Activated CD8-positive, alpha-beta memory T cell treated with anti-CD3 and anti-CD28 coated beads, Interleukin-2, amount 10 ng/mL, durations not matched to agents 7 days and 5 days (primary cell): ENCODE measurements around the gene RTN4RL2. TPM values are rescaled to one million over a fixed set of nuclear protein-coding genes. Genes with fewer than 3 reads are reported as not detected.

Experiments
- ATAC-seq: fragments of 150-1000 bp; cut with Tn5 transposase; one replicate; pipeline ENCODE4 v1.10.0; 2021; ENCODE audit warnings: moderate library complexity
- CTCF ChIA-PET: fragments of 350-600 bp; sonication (Branson Sonifier 250); formaldehyde crosslinking; loops from one replicate; lab custom pipeline; 2021; ENCODE audit warnings: antibody characterized with exemption; lab: Charles Lee
- DNase-seq: peaks from one replicate; pipeline ENCODE4 v3.0.0-alpha.2; 2020
- H3K27ac Mint-ChIP-seq: one replicate; pipeline ENCODE4 v1.8.0; 2021; ENCODE audit warnings: mild to moderate bottlenecking, mixed read lengths
- H3K27me3 Mint-ChIP-seq: one replicate; pipeline ENCODE4 v1.8.0; 2021; ENCODE audit warnings: mixed read lengths
- H3K36me3 Mint-ChIP-seq: one replicate; pipeline ENCODE4 v1.8.0; 2021; ENCODE audit warnings: mild to moderate bottlenecking, mixed read lengths
- H3K4me1 Mint-ChIP-seq: one replicate; pipeline ENCODE4 v1.8.0; 2021; ENCODE audit warnings: mixed read lengths
- H3K4me3 Mint-ChIP-seq: one replicate; pipeline ENCODE4 v1.8.0; 2021; ENCODE audit warnings: mild to moderate bottlenecking, moderate library complexity, mixed read lengths
- H3K9me3 Mint-ChIP-seq: one replicate; pipeline ENCODE4 v1.8.0; 2022; ENCODE audit warnings: low read depth, mixed read lengths
- total RNA-seq, 2 experiments: library from RNA; stranded (reverse); gene quantifications; one replicate each; pipeline ENCODE4 v1.2.3, GENCODE V29; 2021

The RTN4RL2 gene
- total RNA-seq, 2 experiments from 2014 or later, result not detected

DNA sequence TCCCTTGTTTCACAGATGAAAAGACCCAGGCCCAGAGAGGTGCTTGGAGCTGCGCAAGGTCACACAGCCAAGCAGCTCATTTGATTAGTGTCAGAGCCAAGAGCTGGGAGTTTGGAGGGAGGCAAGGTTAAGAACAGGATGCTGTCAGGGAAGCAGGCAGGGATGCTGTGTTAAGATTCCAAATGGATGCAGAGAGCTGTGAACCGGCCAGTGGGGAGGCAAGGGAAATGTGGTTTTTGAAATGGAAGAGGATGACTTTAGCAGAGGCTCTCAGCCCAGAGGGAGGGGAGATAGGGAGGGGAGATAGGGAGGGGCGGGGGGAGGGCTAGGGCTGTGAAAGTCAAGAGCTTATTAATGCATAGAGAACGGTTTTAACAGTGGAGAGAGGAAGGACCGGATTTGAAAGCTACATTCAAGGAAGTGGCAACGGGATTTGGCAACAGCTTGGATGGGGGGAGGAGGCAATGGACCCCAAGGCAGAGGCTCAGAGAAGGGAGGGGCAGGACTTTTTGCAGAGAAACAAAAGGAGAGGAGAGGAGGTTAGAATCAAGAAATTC is 13.0 kb downstream of the RTN4RL2 start:
- H3K9me3 Mint-ChIP-seq, result no peaks in the 10 kb centered on the region
- peaks cover 29% of the 10 kb centered on the region for H3K4me1 Mint-ChIP-seq
- ATAC-seq, result no peak
- H3K36me3 Mint-ChIP-seq, result no peaks in the 10 kb centered on the region
- H3K27ac Mint-ChIP-seq, result peak overlapping the region; percentile 53
- no peak overlapping the region for H3K4me3 Mint-ChIP-seq
- no peak for DNase-seq
- peaks cover 30% of the 10 kb centered on the region for H3K27me3 Mint-ChIP-seq
- CTCF ChIA-PET, result interaction anchor here (0.6 to 4.4 kb wide), 11 partner anchors 10 to 128 kb away, joined by 3 to 63 read pairs (median 7); partner anchors contain the start of genes RTN4RL2 and UBE2L6

DNA sequence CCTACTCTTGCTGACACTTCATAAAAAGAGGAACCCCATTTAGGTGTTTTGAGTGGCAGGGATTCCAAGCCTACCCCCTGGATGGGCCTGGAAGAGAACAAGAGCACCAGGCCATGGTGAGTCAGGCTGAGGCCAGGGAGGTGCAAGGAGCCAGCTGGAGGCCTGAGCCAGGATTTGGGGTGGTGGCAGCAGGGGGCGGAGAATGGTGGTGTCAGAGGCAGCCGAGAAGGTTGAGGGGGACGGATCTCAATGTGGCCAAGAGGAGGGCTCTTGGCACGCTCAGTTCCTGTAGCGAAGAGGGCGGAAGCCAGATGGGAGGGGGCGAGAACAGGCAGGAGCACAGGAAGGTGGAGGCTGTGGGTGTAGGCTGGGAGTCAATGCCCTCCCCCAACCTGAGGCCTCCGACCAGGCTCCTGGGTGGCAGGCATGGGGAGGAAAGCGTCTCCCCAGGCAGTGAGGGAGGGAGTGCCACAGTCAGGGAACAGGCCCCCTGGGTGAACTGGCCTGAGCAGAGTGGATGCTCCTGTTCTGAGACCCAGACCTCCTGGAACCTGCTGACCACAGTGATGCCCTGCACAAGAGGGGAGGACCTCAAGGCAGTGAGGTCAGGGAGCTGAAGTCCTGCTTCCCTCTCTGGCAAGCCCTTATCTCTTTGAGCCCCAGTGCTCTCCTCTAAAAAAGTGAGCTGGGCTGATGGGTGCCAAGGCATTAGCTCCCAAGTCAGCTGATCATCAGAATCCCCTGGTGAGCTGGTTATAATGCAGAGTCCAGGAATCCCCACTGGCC is 13.9 kb downstream of the RTN4RL2 start:
- peaks cover 29% of the 10 kb centered on the region for H3K4me1 Mint-ChIP-seq
- no peaks in the 10 kb centered on the region for H3K36me3 Mint-ChIP-seq
- H3K27me3 Mint-ChIP-seq, result peaks cover 30% of the 10 kb centered on the region
- peak overlapping the region; percentile 14 for H3K27ac Mint-ChIP-seq
- no peaks in the 10 kb centered on the region for H3K9me3 Mint-ChIP-seq
- H3K4me3 Mint-ChIP-seq, result no peak overlapping the region
- peak; percentile 78 for ATAC-seq
- DNase-seq, result peak; percentile 78
- CTCF ChIA-PET, result interaction anchor here (0.7 to 4.4 kb wide), 11 partner anchors 8 to 170 kb away, joined by 3 to 63 read pairs (median 8); partner anchors contain the start of gene RTN4RL2

DNA sequence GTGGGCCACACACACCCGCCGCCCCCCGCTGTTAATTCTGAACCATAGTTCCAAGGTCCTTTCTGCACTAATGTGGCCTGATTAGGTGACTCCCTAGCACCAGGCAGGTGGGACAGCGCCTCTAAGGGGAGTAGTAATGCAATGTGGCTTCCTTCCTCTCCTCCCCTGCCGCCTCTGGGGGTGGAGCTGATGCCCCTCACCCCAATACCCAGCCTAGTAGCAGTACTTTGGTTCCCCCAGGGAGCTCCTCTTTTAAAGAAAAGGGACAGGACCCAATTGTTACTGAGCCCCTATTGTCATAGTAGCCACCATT is 14.4 kb downstream of the RTN4RL2 start:
- Mint-ChIP-seq H3K4me1 (peaks cover 29% of the 10 kb centered on the region), H3K4me3 (no peak overlapping the region), H3K36me3 (no peaks in the 10 kb centered on the region), H3K27ac (no peak overlapping the region), H3K9me3 (no peaks in the 10 kb centered on the region), H3K27me3 (peaks cover 33% of the 10 kb centered on the region)
- DNase-seq, result no peak
- ATAC-seq, result no peak
- CTCF ChIA-PET, result interaction anchor here (0.7 to 4.4 kb wide), 9 partner anchors 9 to 170 kb away, joined by 3 to 63 read pairs (median 8); partner anchors contain the start of gene RTN4RL2

DNA sequence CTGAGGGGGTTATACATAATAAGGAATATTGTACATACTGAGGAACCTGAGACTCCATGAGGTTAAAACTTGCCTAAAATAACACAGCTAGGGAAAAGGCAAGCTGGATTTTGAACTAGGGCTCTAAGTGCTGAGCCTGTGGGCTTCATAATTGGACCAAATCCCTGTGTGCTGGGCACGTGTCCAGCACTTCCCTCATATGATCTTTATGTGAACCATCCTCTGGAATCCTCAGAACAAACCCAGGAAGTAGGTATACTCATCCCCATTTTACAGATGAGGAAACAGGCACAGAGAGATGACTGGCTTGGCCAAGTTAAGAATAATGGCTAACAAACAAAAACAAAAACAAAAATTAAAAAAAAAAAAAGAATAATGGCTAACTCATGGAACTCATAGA is 14.9 kb downstream of the RTN4RL2 start:
- Mint-ChIP-seq H3K27ac (no peak overlapping the region), H3K27me3 (peaks cover 33% of the 10 kb centered on the region), H3K9me3 (no peaks in the 10 kb centered on the region), H3K36me3 (no peaks in the 10 kb centered on the region), H3K4me1 (peaks cover 29% of the 10 kb centered on the region), H3K4me3 (no peak overlapping the region)
- ATAC-seq, result no peak
- no peak for DNase-seq
- CTCF ChIA-PET, result interaction anchor here (0.7 to 4.4 kb wide), 9 partner anchors 9 to 169 kb away, joined by 3 to 63 read pairs (median 8); partner anchors contain the start of gene RTN4RL2

DNA sequence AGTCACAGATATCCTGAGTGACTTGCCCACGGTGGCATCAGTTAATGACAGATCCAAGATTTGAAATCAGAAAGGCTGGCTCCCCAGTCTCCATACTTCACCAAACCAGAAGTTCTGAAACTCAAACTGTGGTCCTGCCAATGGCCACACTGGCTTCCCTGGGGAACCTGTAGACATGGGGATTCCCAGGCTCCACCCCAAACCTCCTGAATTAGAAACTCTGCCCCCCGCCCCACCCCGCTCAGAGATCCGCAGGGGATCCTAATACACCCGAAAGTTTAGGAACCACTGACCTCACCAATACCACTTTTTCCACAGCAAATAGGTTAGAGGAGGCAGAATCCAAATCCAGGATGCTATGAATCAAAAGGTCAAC is 15.3 kb downstream of the RTN4RL2 start:
- no peak for ATAC-seq

DNA sequence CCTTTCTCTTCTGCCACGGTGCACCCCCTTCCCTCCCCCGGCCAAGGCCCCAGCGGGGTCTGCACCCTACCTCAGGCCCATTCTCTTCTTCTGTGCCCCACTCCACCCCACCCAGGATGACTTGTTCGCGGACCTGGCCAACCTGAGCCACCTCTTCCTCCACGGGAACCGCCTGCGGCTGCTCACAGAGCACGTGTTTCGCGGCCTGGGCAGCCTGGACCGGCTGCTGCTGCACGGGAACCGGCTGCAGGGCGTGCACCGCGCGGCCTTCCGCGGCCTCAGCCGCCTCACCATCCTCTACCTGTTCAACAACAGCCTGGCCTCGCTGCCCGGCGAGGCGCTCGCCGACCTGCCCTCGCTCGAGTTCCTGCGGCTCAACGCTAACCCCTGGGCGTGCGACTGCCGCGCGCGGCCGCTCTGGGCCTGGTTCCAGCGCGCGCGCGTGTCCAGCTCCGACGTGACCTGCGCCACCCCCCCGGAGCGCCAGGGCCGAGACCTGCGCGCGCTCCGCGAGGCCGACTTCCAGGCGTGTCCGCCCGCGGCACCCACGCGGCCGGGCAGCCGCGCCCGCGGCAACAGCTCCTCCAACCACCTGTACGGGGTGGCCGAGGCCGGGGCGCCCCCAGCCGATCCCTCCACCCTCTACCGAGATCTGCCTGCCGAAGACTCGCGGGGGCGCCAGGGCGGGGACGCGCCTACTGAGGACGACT is 15.9 kb downstream of the RTN4RL2 start:
- ATAC-seq (peak; percentile 24), DNase-seq (peak; percentile 57)
- H3K4me1 Mint-ChIP-seq, result peaks cover 29% of the 10 kb centered on the region
- peak overlapping the region; percentile 3 for H3K27ac Mint-ChIP-seq
- H3K4me3 Mint-ChIP-seq, result peak overlapping the region; percentile 55
- no peaks in the 10 kb centered on the region for H3K9me3 Mint-ChIP-seq
- no peaks in the 10 kb centered on the region for H3K36me3 Mint-ChIP-seq
- CTCF ChIA-PET, result interaction anchor here (1.2 to 9.5 kb wide), 6 partner anchors 17 to 130 kb away, joined by 3 to 79 read pairs (median 16); partner anchors contain the start of genes RTN4RL2, SLC43A1 and TIMM10
- peaks cover 37% of the 10 kb centered on the region for H3K27me3 Mint-ChIP-seq

More for the DNA sequence above, 15.3 kb downstream of the RTN4RL2 start:
- Mint-ChIP-seq H3K4me1 (peaks cover 29% of the 10 kb centered on the region), H3K36me3 (no peaks in the 10 kb centered on the region), H3K27ac (peak overlapping the region; percentile 36), H3K27me3 (peaks cover 33% of the 10 kb centered on the region), H3K4me3 (peak overlapping the region; percentile 34), H3K9me3 (no peaks in the 10 kb centered on the region)
- CTCF ChIA-PET, result interaction anchor here (1.1 to 9.5 kb wide), 7 partner anchors 15 to 169 kb away, joined by 8 to 79 read pairs (median 15); partner anchors contain the start of genes RTN4RL2 and TIMM10
- DNase-seq, result no peak

DNA sequence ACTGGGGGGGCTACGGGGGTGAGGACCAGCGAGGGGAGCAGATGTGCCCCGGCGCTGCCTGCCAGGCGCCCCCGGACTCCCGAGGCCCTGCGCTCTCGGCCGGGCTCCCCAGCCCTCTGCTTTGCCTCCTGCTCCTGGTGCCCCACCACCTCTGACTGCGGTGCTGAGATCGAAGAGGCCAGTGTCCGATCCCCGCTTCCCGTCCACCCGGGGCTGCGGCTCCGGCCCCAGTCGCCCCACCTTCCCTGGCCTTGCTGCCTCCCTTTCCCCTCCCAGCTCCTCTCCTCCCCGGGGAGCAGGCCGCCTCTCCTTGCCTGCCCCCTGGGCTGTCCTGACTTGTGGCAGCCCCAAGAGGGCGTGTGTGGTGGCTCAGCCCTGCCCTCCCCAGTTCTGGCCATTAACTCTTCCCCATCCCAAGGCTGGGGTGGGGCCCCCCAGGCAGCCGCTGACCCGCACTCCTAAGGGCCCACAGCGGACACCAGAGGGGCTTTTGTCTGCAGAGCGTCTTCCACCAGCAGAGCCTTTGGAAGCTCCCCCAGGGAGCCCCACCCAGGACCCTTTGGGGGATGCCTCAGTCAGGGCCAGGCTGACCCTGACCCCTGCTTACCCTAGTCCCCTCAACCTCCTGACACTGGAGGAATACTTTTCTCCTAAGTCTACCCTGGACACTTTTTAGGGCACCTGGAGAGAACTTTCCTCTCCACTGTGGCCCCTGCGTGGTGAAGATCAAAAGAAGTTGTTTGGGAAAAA is 16.6 kb downstream of the RTN4RL2 start:
- peaks cover 29% of the 10 kb centered on the region for H3K4me1 Mint-ChIP-seq
- ATAC-seq, result peak; percentile 54
- peaks cover 44% of the 10 kb centered on the region for H3K27me3 Mint-ChIP-seq
- H3K27ac Mint-ChIP-seq, result peak overlapping the region; percentile 17
- no peaks in the 10 kb centered on the region for H3K9me3 Mint-ChIP-seq
- H3K36me3 Mint-ChIP-seq, result no peaks in the 10 kb centered on the region
- peak overlapping the region; percentile 55 for H3K4me3 Mint-ChIP-seq
- no peak for DNase-seq
- CTCF ChIA-PET, result interaction anchor here (1.1 to 9.5 kb wide), 8 partner anchors 16 to 168 kb away, joined by 3 to 79 read pairs (median 5); partner anchors contain the start of genes RTN4RL2, SLC43A1 and TIMM10

DNA sequence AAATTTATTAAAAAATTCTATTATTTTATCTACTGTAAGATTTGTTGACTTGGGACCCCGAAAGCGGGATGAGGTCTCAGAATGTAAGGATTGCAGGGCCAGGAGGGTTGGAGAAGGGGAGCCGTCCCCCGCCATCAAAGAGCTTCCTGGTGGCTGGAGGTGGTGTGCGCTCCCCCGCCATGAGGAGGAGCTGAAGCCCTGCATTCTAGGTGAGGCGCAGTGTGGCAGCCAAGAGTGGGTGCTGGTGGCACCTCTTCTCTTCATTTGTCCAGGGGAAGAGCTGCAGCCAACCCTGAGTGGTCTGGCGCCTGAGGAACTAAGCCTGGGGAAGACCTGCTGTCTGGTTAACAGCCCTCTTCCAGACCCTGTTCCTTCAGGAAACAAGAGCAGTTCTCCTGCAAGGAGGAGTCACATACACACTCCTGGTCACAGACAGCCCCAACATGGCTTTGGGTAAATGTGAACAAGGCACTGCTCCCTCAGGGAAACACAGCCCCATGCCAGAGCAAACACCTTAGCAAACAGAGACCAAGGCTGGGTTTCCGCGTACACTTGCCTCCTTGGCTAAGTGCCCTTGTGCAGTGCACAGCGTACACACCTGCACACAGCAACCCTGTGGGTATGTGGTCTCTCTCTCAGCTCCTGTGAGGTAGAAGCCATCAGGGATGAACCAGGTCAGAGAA is 17.3 kb downstream of the RTN4RL2 start:
- H3K4me1 Mint-ChIP-seq, result peaks cover 29% of the 10 kb centered on the region
- peaks cover 49% of the 10 kb centered on the region for H3K27me3 Mint-ChIP-seq
- CTCF ChIA-PET, result interaction anchor here (1.1 to 9.5 kb wide), 11 partner anchors 16 to 167 kb away, joined by 3 to 79 read pairs (median 4); partner anchors contain the start of genes RTN4RL2, SLC43A1 and TIMM10

DNA sequence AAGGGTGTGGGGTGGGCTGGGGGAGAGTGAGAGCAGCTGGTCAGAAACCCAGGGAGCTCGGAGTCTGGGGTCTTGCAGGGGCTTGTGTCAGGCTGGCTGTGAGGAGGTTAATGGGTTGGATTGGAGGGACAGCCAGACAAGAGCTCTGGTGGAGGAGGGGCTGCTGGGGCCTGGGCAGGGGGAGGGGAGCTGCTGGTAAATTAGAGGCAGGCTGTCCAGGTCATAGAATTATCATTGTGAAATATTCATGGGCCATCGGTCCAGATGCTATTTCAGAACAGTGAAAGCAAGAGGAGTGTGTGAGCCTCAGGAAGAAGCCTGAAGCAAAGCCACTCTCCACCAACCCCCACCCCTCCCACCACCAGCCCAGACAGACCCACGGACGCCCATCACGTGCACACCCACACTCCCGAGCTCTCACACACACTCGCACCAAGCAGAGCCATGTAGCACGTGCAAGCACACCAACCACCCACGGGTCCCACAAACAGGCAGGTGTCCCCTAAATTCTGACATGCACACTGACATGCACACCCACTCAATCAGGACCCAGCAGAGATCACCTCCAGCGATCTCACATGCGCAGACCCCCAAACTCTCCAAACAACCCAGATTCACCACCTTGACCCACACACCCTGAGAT is 18.8 kb downstream of the RTN4RL2 start:
- no peak for DNase-seq
- H3K4me3 Mint-ChIP-seq, result no peak overlapping the region
- CTCF ChIA-PET, result interaction anchor here (0.7 to 9.5 kb wide), 8 partner anchors 14 to 136 kb away, joined by 3 to 79 read pairs (median 4); partner anchors contain the start of genes RTN4RL2 and TIMM10
- H3K4me1 Mint-ChIP-seq, result peaks cover 26% of the 10 kb centered on the region
- H3K27me3 Mint-ChIP-seq, result peaks cover 56% of the 10 kb centered on the region
- ATAC-seq, result no peak
- H3K27ac Mint-ChIP-seq, result no peak overlapping the region
- H3K36me3 Mint-ChIP-seq, result no peaks in the 10 kb centered on the region
- no peaks in the 10 kb centered on the region for H3K9me3 Mint-ChIP-seq

More for the DNA sequence above, 17.3 kb downstream of the RTN4RL2 start:
- no peak for DNase-seq
- ATAC-seq, result no peak
- no peaks in the 10 kb centered on the region for H3K36me3 Mint-ChIP-seq
- H3K4me3 Mint-ChIP-seq, result no peak overlapping the region
- no peak overlapping the region for H3K27ac Mint-ChIP-seq
- H3K9me3 Mint-ChIP-seq, result no peaks in the 10 kb centered on the region

DNA sequence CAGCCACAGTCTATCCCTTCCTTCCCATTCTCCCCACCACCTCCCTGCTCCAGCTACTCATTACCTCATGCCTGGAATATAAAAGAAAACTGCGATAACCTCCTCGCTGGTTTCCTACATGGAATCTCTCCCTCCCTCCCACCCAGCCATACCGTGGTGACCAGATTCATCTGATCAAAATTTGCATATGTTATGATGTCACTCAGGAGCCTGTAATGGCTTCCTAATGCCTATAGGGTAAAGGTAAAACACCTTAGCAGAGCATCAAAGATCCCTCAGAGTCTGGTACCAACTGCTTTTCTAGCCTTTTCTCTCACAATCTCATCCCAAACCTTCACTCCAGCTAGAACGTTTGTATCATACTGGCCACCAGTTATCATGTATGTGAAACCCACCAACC is 19.6 kb downstream of the RTN4RL2 start:
- no peak for ATAC-seq
- no peaks in the 10 kb centered on the region for H3K9me3 Mint-ChIP-seq

DNA sequence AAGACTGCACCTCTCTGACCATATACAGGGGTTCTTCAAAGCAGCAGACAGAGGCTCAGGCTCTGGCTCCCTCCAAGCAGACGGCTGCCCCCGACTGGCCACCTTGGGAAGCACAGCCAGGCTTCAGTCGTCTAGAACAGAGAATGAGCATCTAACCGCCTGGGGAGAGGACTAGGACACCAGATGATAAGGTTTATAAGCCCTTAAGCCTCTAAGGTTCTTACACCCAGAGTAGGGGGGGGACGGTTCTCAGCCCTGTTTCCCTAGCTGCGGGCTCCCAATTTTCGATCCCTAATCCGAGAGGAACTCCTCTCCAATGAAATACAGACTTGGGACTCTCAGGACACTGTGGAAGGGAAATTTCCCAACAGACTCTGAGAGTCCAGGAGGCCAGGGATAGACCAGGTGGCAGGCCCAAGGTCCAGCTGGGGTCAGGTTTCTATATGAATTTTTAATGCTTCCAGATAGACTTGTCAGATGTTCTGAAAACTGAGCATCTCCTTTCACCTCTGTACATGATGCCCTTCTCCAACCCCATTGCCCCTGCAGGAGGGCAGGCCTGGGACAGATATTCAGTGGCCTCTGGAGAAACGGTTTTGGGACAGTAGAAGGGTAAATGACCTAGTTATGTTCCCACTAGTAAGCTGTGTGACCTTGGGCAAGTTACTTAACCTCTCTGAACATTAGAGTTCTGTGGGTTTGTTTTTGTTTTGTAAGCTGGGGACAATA is 20.2 kb downstream of the RTN4RL2 start:
- peaks cover 15% of the 10 kb centered on the region for H3K4me1 Mint-ChIP-seq
- H3K27ac Mint-ChIP-seq, result no peak overlapping the region
- H3K4me3 Mint-ChIP-seq, result no peak overlapping the region

More for the DNA sequence above, 19.6 kb downstream of the RTN4RL2 start:
- Mint-ChIP-seq H3K27ac (no peak overlapping the region), H3K4me1 (peaks cover 19% of the 10 kb centered on the region), H3K4me3 (no peak overlapping the region), H3K36me3 (peaks cover 3% of the 10 kb centered on the region), H3K27me3 (peaks cover 55% of the 10 kb centered on the region)
- no peak for DNase-seq
- CTCF ChIA-PET, result interaction anchor here (1.4 to 9.5 kb wide), 6 partner anchors 13 to 134 kb away, joined by 3 to 102 read pairs (median 37); partner anchors contain the start of genes RTN4RL2 and TIMM10

More for the DNA sequence above, 20.2 kb downstream of the RTN4RL2 start:
- Mint-ChIP-seq H3K27me3 (peaks cover 49% of the 10 kb centered on the region), H3K9me3 (no peaks in the 10 kb centered on the region), H3K36me3 (peaks cover 5% of the 10 kb centered on the region)
- peak; percentile 86 for DNase-seq
- peak; percentile 70 for ATAC-seq
- CTCF ChIA-PET, result interaction anchor here (0.7 to 9.5 kb wide), 8 partner anchors 12 to 135 kb away, joined by 3 to 102 read pairs (median 8); partner anchors contain the start of genes RTN4RL2 and TIMM10
